ENCODE data around the gene SLC35B1.

GRCh38 chr17:49745175-49746139 lies 37.7 kb upstream of the SLC35B1 start:
- TF ChIP-seq EZH2 (IDR thresholded peaks at IDR 0.05; ENCODE audit: borderline replicate concordance), result no peak
- TF ChIP-seq, protein P1, sequence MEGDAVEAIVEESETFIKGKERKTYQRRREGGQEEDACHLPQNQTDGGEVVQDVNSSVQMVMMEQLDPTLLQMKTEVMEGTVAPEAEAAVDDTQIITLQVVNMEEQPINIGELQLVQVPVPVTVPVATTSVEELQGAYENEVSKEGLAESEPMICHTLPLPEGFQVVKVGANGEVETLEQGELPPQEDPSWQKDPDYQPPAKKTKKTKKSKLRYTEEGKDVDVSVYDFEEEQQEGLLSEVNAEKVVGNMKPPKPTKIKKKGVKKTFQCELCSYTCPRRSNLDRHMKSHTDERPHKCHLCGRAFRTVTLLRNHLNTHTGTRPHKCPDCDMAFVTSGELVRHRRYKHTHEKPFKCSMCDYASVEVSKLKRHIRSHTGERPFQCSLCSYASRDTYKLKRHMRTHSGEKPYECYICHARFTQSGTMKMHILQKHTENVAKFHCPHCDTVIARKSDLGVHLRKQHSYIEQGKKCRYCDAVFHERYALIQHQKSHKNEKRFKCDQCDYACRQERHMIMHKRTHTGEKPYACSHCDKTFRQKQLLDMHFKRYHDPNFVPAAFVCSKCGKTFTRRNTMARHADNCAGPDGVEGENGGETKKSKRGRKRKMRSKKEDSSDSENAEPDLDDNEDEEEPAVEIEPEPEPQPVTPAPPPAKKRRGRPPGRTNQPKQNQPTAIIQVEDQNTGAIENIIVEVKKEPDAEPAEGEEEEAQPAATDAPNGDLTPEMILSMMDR (IDR thresholded peaks at IDR 0.05; ENCODE audit: poor library complexity), result no peak
